Myocyte (in vitro differentiated cells): ENCODE data around the gene LHFPL2. TPM values are rescaled to one million over a fixed set of nuclear protein-coding genes. Genes with fewer than 3 reads are reported as not detected.
"Not testable (repeated sequence)": the region's sequence is repeated elsewhere in the genome, so short reads cannot be mapped to it uniquely, and the experiment has no call there.

Experiments
- DNase-seq: peaks from one replicate; pipeline ENCODE4 v3.0.0-alpha.2; 2012; ENCODE audit warnings: low read depth
- polyA plus RNA-seq: library from polyadenylated mRNA; unstranded; fragments of >200 nt; gene quantifications from one replicate; pipeline ENCODE4 v1.2.1, GENCODE V29; 2012; ENCODE audit warnings: missing spikeins
- total RNA-seq: library from RNA; depleted of rRNA; stranded (reverse); fragments of >200 nt; gene quantifications from 2 replicates; pipeline ENCODE4 v1.2.3, GENCODE V29; 2014

The LHFPL2 gene, protein sequence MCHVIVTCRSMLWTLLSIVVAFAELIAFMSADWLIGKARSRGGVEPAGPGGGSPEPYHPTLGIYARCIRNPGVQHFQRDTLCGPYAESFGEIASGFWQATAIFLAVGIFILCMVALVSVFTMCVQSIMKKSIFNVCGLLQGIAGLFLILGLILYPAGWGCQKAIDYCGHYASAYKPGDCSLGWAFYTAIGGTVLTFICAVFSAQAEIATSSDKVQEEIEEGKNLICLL
- 30.0 and 35.4 TPM in 2 replicates for total RNA-seq
- 46.3 TPM for polyA plus RNA-seq

DNA sequence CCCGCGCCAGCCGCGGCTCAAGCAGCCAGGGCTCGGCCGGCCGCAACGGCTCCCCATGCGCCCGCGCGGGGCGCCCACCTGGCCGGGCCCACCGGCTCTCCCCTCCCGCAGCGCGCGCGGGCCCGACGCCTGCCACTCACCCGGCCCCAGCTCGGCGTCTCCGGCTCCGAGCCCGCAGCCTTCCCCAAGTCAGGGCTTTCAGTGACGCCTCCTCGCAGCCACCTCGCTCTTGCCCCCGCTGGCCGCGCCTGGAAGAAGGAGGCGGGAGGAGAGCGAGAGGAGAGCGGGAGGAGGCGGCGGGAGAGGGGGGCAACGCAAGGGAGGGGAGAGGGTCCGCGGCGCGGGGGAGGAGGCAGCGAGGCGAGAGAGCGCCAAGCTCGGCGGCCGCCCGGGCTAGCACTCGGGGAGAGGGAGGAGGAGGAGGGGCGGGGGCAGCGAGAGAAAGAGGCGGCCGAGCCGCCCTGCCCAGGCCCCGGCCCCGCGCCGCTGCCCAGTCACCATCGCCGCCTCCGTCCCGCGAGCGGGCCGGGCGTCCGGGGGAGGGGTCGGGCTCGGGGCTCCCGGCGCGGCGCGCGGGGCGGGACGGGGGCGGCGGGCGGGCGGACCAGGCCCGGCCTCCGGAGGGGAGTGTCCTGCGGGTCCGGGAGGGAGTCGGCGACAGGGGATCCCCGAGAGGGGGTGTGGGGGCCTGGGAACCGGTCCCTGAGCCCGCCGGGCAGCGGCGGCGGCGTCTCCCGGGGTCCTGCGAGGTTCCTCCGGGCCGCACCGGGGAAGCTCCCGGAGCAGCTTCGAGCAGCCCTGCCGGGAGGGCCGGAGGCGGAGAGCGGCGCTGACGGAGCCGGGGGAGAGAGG, at the start of gene LHFPL2:
TSS of gene LHFPL2 (minus strand) at position 414 of the 852 bp plus-strand sequence. CDS start 138,559 bp downstream, outside the sequence.
- peak; percentile 74 for DNase-seq

DNA sequence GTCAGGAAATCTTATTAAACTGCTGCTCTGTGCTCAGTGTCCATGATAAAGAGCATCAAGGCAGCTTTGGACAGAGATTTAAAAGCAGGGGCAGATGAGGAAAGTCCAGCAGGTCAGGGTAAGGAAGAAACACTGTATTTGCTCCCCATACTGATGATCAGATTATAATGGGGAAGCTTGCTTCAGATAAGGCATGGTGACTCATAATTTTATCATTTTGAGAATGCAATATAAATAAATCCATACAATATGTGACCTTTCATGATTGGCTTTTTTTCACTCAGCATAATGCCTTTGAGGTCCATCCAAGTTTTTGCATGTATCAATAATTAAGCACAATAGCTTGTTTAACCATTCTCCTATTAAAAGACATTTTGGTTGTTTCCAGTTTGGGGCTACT, 48.1 kb upstream of the LHFPL2 start:
- DNase-seq = no peak

DNA sequence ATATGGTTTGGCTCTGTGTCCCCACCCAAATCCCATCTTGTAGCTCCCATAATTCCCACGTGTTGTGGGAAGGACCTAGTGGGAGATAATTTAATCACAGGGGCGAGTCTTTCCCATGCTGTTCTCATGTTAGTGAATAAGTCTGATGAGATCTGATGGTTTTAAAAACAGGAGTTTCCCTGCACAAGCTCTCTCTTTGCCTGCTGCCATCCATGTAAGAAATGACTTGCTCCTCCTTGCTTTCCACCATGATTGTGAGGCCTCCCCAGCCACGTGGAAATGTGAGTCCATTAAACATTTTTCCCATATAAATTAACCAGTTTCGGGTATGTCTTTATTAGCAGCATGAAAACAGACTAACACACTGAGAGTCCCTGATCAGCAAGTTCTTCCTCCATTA, 47.5 kb upstream of the LHFPL2 start:
- not testable (repeated sequence) for DNase-seq

DNA sequence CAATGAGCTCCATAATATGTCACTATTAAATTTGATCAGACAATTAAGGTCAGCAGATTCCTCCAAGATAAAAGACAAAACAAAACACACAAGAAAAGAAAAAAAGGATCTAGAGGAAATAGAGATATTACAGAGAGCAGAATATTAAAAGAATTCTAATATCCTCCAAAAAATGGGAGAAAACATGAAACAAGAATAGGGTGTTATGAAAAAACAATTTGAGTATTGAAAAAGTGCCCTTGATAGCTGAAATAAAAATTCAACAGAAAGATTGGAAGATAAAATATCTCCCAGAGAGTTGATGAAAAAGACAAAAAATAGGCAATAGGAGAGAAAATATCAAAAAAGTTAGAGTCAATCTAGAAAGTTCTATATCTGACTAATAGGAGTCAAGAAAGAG, 44.8 kb upstream of the LHFPL2 start:
- no peak for DNase-seq

DNA sequence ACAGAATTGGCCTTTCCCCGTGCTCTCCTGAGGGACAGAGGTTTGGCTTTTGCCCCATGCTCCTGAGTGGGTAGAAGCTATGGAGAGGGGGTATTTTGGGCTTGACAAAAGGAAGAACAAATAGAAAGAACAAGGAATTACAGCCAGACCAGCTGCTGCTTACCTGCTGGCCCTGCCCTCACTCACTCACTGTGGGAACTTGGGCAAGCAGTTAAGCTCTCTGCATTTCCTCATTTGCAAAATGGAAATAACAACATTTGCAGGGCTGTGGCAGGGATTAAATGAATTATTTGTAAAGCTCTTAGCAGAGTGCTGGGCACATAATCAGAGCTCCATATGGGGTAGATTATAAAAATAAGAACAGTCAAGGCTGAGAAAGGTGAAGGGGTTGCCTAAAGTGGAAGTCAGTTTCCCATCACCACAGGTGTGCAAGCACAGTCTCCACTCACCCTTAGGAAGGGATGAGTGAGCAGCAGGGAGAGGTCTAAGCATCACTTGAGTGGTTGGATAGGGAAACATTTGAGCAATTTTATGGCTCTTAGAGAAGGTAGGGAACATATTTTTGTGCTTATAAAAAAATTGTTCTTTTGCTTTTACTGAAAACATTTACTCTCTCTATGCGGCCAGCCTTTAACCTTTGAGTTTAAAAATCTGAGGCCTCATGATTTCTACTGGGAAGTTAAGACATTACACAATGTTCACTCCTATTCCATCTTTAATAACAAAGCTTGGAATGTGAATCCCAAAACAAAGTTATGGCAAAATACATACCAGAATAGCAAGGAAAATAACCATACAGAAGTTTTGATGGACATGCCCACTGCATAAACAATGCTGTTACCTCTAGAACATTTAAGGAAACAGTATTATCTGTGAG, 42.8 kb upstream of the LHFPL2 start:
- DNase-seq = no peak

DNA sequence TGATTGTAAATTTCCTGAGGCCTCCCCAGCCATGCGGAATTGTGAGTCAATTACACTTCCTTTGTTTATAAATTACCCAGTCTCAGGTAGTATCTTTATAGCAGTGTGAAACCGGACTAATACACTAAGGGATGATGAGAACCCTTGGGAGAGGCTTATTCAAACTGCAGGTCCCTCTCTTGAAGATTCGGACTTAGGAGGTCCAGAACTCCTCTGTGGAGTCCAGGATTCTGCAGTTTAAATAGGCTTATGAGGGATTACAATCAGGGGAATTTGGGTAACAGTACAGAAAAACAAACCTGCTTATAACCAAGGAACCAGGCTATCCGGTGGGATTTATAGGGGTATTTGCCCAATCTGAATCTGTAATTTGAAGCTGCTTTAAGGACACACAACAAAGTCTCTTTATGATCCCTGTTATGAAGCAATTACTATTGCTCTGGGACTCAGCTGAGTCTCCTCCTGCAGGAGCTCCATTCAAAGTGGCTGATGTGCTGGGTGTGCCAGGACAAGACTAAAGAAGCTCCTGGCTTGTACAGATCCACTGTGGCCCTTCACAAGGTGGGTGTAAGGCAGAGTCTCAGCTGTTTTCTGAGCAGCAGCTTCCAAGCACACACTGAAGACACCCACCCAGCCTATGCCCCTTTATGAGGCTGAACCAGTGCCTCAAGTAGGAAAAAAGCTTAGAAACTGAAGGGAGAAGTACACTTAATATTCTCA, 41.8 kb upstream of the LHFPL2 start:
- no peak for DNase-seq

DNA sequence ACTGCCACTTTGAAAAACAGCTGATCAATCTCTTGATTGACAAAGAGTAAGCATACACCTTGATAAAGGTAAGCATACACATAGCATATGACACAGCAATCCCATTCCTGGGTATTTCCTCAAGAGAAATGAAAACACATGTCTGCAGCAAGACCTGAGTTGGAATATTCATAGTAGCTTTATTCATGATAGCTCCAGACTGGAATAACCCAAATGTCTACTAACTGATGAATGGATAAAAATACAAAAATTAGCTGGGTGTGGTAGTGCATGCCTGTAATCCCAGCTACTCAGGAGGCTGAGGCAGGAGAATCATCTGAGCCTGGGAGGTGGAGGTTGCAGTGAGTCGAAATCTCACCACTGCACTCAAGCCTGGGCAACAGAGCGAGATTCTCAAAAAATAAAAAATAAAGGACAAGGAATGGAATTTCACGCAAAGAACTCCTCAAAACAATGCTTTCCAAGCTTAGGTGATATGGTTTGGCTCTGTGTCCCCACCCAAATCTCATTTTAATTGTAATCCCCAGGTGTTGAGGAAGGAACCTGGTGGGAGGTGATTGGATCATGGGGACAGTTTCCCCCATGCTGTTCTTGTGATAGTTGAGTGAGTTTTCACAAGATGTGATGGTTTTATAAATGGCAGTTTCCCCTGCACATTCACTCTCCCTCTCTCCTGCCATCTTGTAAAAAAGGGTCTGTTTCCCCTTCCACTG, 41.1 kb upstream of the LHFPL2 start:
- DNase-seq = no peak

DNA sequence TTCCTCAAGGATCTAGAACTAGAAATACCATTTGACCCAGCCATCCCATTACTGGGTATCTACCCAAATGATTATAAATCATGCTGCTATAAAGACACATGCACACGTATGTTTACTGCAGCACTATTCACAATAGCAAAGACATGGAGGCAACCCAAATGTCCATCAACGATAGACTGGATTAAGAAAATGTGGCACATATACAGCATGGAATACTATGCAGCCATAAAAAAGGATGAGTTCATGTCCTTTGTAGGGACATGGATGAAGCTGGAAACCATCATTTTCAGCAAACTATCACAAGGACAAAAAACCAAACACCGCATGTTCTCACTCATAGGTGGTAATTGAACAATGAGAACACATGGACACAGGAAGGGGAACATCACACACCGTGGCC, 38.9 kb upstream of the LHFPL2 start:
- not testable (repeated sequence) for DNase-seq

DNA sequence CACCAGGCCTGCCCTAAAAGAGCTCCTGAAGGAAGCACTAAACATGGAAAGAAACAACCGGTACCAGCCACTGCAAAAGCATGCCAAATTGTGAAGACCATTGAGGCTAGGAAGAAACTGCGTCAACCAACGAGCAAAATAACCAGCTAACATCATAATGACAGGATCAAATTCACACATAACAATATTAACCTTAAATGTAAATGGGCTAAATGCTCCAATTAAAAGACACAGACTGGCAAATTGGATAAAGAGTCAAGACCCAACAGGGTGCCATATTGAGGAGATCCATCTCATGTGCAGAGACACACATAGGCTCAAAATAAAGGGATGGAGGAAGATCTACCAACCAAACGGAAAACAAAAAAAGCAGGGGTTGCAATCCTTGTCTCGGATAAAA, 35.3 kb upstream of the LHFPL2 start:
- DNase-seq = not testable (repeated sequence)

DNA sequence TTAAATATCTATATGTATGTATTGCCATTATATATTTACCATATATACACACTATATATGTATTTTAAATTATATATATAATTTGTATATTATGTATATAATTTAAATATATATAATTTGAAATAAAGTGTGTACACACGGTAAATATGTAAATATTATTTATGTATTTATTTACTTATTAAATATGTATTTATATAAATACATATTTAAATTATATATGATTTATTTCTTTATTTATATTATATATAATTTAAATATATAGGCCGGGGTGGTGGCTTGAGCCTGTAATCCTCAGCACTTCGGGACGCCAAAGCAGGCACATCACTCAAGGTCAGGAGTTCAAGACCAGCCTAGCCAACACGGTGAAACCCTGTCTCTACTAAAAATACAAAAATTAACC, 31.3 kb upstream of the LHFPL2 start:
- no peak for DNase-seq

DNA sequence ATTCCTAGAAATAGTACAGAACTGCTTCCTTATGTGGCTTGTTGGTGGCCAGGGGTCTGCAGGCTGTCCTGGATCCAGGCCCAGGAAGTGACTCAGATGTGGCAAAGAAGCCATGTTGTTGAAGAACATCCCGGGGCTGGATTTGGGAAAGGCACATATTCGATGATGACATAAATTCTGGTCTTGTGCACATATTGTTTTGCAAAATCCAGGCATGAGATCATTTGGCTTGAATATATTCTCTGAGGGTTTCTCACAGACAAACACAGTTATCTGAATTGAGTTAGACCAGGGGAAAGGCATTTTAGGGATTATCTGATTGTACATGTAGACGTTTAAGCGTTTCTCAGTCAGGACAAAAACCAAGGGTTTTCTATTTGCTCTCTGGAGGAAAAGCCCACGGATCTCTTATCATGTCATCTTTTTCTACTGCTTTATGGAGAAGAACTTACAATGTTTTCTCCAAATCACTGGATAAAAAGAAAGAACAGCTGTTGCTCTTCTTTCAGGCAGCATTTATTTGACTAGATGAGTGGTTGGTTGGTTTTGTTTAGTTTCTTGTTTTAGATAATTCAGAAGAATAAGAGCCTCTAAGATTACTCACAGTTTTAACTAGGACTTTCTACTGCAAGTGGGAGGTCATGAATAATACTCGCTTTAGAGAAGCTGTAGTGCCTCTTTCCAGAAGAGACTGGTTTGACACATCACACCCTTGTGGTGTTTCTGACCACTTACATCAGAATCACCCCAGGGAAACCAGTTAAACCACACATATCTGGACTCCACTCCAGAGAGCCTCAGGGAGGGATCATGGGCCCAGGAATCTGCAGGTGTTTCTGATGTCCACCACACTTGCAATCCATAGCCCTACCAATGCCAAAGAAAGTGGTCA, 29.5 kb upstream of the LHFPL2 start:
- DNase-seq = peak; percentile 91

DNA sequence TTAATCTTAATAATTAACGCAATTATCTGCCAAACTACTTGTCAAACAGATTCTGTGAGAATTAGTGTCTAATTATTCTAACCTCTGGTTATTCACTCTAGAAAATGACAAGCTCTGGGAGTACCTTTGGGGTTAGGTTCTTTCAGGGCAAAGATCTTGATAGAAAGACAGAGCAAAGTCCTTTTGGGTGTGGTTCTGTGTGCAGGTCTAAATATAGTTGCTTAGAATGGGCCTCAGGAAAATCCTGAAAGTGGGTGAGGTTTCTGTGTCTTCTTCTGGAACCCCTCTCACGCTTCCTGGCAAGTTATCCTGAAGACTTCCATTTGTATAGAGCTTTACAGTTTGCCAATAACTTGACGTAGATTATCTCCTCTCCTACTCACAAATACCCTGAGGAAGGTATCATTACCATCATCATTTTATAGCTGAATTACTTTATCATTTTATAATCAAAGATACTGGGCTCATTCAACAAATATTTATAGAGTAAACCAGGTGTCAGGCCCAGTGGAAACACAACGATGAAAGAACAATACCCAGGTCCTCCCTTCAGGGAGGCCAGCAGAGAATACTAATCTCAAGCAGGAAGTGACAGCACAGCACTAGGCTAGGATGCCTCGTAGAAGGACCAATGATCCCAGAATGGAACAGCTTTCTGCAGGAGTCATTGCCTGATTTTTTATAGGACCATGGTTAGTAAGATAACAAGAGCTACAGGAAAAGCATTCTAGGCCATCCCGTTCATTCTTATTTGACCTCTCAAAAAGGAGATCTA, 27.6 kb upstream of the LHFPL2 start:
- no peak for DNase-seq

DNA sequence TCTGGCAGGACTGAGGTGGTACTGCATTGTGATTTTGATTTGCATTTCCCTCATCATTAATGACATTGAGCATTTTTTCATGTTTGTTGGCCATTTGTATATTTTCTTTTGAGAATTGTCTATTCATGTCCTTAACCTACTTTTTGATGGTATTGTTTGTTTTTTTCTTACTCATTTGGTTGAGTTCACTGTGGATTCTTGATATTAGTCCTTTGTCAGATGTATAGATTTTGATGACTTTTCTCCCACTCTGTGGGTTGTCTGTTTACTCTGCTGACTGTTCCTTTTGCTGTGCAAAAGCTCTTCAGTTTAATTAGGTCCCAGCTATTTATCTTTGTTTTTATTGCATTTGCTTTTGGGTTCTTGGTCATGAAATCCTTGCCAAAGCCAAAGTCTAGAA, 25.3 kb upstream of the LHFPL2 start:
- not testable (repeated sequence) for DNase-seq

DNA sequence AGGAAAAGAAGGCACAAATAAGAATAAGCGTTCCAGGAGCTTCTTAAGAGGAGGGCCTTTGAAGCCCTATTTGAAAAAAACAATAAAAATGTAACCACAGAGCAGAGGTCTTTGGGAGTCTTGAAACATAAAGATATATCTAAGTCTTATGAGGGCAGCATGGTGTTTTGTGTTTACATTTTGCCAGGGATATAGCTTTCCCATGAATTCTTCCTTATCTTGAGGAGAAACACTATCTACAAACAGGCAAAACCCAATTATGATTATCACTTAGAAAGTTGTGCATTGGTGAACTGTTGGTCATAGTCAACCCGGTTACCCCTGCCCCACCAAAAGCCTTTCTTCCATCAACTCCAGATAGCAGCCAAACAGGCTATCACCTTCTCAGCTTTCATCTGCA, 23.6 kb upstream of the LHFPL2 start:
- DNase-seq = no peak

DNA sequence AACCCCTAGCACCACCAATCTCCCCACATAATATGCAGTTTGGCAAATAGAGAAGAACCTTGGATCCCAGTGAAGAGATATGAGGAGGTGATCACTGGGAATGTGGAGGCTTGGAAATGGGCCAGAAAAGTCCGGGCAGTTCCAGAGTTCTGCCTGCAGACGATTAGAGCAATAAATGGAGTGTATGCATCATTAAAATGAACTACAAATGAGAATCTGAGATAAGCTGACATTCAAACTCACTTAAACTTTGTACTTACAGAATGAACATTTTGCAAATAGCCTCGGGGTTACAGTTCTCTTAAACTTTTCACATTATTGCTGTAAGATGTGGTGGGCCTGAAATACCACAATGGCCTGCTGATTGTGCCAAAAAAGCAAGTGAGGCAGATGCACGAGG, 23.0 kb upstream of the LHFPL2 start:
- no peak for DNase-seq

DNA sequence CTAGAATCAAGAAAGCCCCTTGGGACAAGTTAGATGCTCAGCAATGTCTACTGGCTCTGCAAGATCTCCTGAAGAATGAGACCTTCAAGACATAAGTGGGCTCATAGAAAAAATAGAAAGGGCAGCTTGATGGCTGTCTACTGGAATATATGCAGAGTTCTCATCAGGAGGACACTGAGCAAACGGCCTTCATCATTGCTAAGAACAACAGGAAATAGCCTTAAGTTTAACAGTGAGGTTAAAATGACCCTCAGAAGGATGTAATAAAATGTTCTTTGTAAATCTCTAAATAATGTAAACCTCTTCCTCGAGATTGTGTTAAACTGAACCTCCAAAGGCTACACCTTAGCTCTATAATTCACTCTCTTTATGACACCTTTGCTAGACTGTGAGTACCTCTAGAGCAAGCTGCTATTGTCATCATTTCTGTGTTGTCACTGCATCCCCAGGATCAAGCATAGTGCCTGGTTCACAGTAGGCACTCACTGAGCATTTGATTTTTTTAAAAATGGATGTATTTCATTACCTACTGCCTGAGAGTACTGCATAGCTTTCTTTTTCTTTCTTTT, 22.2 kb upstream of the LHFPL2 start:
- DNase-seq = no peak

DNA sequence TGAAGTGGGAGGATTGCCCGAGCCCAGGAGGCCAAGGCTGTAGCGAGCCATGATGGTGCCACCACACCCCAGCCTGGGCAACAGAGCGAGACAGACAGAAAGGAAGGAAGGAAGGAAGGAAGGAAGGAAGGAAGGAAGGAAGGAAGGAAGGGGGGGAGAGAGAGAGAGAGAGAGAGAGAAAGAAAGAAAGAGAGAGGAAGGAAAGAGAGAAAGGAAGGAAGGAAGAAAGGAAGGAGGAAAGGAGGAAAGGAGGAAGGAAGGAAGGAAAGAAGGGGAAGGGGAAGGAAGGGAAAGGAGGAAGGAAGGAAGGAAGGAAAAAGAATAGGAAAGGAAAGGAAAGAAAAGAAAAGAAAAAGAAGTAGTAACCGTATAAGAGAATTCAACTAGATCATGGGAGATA, 20.8 kb upstream of the LHFPL2 start:
- DNase-seq = no peak

DNA sequence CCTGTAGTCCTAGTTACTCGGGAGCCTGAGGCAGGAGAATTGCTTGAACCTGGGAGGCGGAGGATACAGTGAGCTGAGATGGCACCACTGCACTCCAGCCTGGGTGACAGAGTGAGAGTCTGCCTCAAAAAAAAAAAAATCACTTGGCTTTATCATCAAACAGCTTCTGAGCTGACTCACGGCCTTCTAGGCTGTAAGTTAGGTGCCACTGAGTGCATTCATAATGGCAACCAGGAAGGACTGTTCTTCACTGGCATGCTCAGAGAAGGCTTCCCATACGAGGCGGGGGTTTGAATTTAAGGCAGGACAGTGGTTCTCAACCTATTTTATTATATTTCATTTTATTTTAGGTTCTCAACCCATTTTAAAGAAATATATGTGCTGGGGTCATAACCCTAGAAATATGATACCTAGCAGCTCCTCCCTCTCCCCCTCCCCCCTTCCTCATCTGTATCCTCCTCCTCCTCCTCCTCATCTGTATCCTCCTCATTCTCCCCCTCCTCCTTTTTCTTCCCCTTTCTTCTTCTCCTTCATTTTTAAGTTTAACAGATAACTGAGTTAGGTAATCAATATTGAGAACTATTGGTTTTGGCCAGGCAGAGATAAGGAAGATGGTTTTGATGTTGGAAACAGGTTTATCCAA, 19.0 kb upstream of the LHFPL2 start:
- DNase-seq = no peak
